ENCODE data around the gene FLVCR2.

GRCh38 chr14:75561013-75561432, 17.4 kb upstream of the FLVCR2 start:
- TF ChIP-seq CTCF (IDR thresholded peaks at IDR 0.05), result peak; percentile 82
- TF ChIP-seq EZH2 (IDR thresholded peaks at IDR 0.05; ENCODE audit: borderline replicate concordance, insufficient read depth, low read depth, low read length, poor library complexity, severe bottlenecking), result no peak
